ENCODE data around the gene RASSF3. TPM values are rescaled to one million over a fixed set of nuclear protein-coding genes. Genes with fewer than 3 reads are reported as not detected.
A peak's percentile ranks its signal among the peaks of the same experiment; 100 is the strongest.

The RASSF3 gene
- total RNA-seq, 1 donor: 52.8 TPM

GRCh38 chr12:64665514-64665913, 55.2 kb downstream of the RASSF3 start:
- no peaks in the 10 kb centered on the region for H3K9me3 ChIP-seq (ENCODE audit: low read depth, low read length)
- no peaks in the 10 kb centered on the region for H3K27me3 ChIP-seq (ENCODE audit: insufficient read depth, low read length)
- H3K4me1 ChIP-seq (ENCODE audit: insufficient read depth, low read length): peaks cover 98% of the 10 kb centered on the region
- H3K4me3 ChIP-seq (ENCODE audit: low read length): peak overlapping the region; percentile 9

- Histone ChIP-seq H3K27me3 (ENCODE audit: insufficient read depth, low read length) (no peaks in the 10 kb centered on the region), H3K4me1 (ENCODE audit: insufficient read depth, low read length) (peaks cover 98% of the 10 kb centered on the region), H3K9me3 (ENCODE audit: low read depth, low read length) (no peaks in the 10 kb centered on the region), H3K4me3 (ENCODE audit: low read length) (no peak overlapping the region)
Observed at GRCh38 chr12:64666054-64666914, 56.0 kb downstream of the RASSF3 start.

GRCh38 chr12:64667793-64668192, 57.5 kb downstream of the RASSF3 start:
- peaks cover 97% of the 10 kb centered on the region for H3K4me1 ChIP-seq (ENCODE audit: insufficient read depth, low read length)
- no peak overlapping the region for H3K4me3 ChIP-seq (ENCODE audit: low read length)
- no peaks in the 10 kb centered on the region for H3K27me3 ChIP-seq (ENCODE audit: insufficient read depth, low read length)
- H3K9me3 ChIP-seq (ENCODE audit: low read depth, low read length): no peaks in the 10 kb centered on the region

GRCh38 chr12:64669270-64669842, 59.1 kb downstream of the RASSF3 start:
- no peaks in the 10 kb centered on the region for H3K9me3 ChIP-seq (ENCODE audit: low read depth, low read length)
- H3K27me3 ChIP-seq (ENCODE audit: insufficient read depth, low read length): no peaks in the 10 kb centered on the region

GRCh38 chr12:64670019-64670418, 59.7 kb downstream of the RASSF3 start:
- H3K27me3 ChIP-seq (ENCODE audit: insufficient read depth, low read length): no peaks in the 10 kb centered on the region
- H3K4me1 ChIP-seq (ENCODE audit: insufficient read depth, low read length): peaks cover 96% of the 10 kb centered on the region
- no peaks in the 10 kb centered on the region for H3K9me3 ChIP-seq (ENCODE audit: low read depth, low read length)
- peak overlapping the region; percentile 34 for H3K4me3 ChIP-seq (ENCODE audit: low read length)

More at GRCh38 chr12:64669270-64669842, 59.1 kb downstream of the RASSF3 start:
- Histone ChIP-seq H3K4me1 (ENCODE audit: insufficient read depth, low read length) (peaks cover 97% of the 10 kb centered on the region), H3K4me3 (ENCODE audit: low read length) (peak overlapping the region; percentile 34)

GRCh38 chr12:64670919-64671639, 60.8 kb downstream of the RASSF3 start:
- Histone ChIP-seq H3K4me1 (ENCODE audit: insufficient read depth, low read length) (peaks cover 97% of the 10 kb centered on the region), H3K4me3 (ENCODE audit: low read length) (no peak overlapping the region), H3K27me3 (ENCODE audit: insufficient read depth, low read length) (no peaks in the 10 kb centered on the region), H3K9me3 (ENCODE audit: low read depth, low read length) (no peaks in the 10 kb centered on the region)

- no peak overlapping the region for H3K4me3 ChIP-seq (ENCODE audit: low read length)
- no peaks in the 10 kb centered on the region for H3K27me3 ChIP-seq (ENCODE audit: insufficient read depth, low read length)
Observed at GRCh38 chr12:64671681-64672080, 61.4 kb downstream of the RASSF3 start.

GRCh38 chr12:64672925-64673409, 62.7 kb downstream of the RASSF3 start:
- H3K9me3 ChIP-seq (ENCODE audit: low read depth, low read length): no peaks in the 10 kb centered on the region
- no peak overlapping the region for H3K4me3 ChIP-seq (ENCODE audit: low read length)
- peaks cover 97% of the 10 kb centered on the region for H3K4me1 ChIP-seq (ENCODE audit: insufficient read depth, low read length)
- H3K27me3 ChIP-seq (ENCODE audit: insufficient read depth, low read length): no peaks in the 10 kb centered on the region

More at GRCh38 chr12:64671681-64672080, 61.4 kb downstream of the RASSF3 start:
- H3K9me3 ChIP-seq (ENCODE audit: low read depth, low read length): no peaks in the 10 kb centered on the region
- H3K4me1 ChIP-seq (ENCODE audit: insufficient read depth, low read length): peaks cover 97% of the 10 kb centered on the region

GRCh38 chr12:64673490-64674169, 63.3 kb downstream of the RASSF3 start:
- H3K4me1 ChIP-seq (ENCODE audit: insufficient read depth, low read length): peaks cover 97% of the 10 kb centered on the region
- no peak overlapping the region for H3K4me3 ChIP-seq (ENCODE audit: low read length)

GRCh38 chr12:64674367-64674922, 64.2 kb downstream of the RASSF3 start:
- Histone ChIP-seq H3K27me3 (ENCODE audit: insufficient read depth, low read length) (no peaks in the 10 kb centered on the region), H3K9me3 (ENCODE audit: low read depth, low read length) (no peaks in the 10 kb centered on the region), H3K4me3 (ENCODE audit: low read length) (no peak overlapping the region), H3K4me1 (ENCODE audit: insufficient read depth, low read length) (peaks cover 97% of the 10 kb centered on the region)

More at GRCh38 chr12:64673490-64674169, 63.3 kb downstream of the RASSF3 start:
- H3K9me3 ChIP-seq (ENCODE audit: low read depth, low read length): no peaks in the 10 kb centered on the region
- H3K27me3 ChIP-seq (ENCODE audit: insufficient read depth, low read length): no peaks in the 10 kb centered on the region

- Histone ChIP-seq H3K4me3 (ENCODE audit: low read length) (no peak overlapping the region), H3K4me1 (ENCODE audit: insufficient read depth, low read length) (peaks cover 97% of the 10 kb centered on the region), H3K27me3 (ENCODE audit: insufficient read depth, low read length) (no peaks in the 10 kb centered on the region), H3K9me3 (ENCODE audit: low read depth, low read length) (no peaks in the 10 kb centered on the region)
Observed at GRCh38 chr12:64675795-64676194, 65.5 kb downstream of the RASSF3 start.

- H3K9me3 ChIP-seq (ENCODE audit: low read depth, low read length): no peaks in the 10 kb centered on the region
- peaks cover 98% of the 10 kb centered on the region for H3K4me1 ChIP-seq (ENCODE audit: insufficient read depth, low read length)
- no peaks in the 10 kb centered on the region for H3K27me3 ChIP-seq (ENCODE audit: insufficient read depth, low read length)
- no peak overlapping the region for H3K4me3 ChIP-seq (ENCODE audit: low read length)
Observed at GRCh38 chr12:64678248-64678647, 68.0 kb downstream of the RASSF3 start.

- H3K4me3 ChIP-seq (ENCODE audit: low read length): no peak overlapping the region
Observed at GRCh38 chr12:64678835-64679234, 68.5 kb downstream of the RASSF3 start.

GRCh38 chr12:64679487-64680001, 69.2 kb downstream of the RASSF3 start:
- H3K27me3 ChIP-seq (ENCODE audit: insufficient read depth, low read length): no peaks in the 10 kb centered on the region
- no peak overlapping the region for H3K4me3 ChIP-seq (ENCODE audit: low read length)
- peaks cover 98% of the 10 kb centered on the region for H3K4me1 ChIP-seq (ENCODE audit: insufficient read depth, low read length)
- no peaks in the 10 kb centered on the region for H3K9me3 ChIP-seq (ENCODE audit: low read depth, low read length)

More at GRCh38 chr12:64678835-64679234, 68.5 kb downstream of the RASSF3 start:
- no peaks in the 10 kb centered on the region for H3K9me3 ChIP-seq (ENCODE audit: low read depth, low read length)
- H3K27me3 ChIP-seq (ENCODE audit: insufficient read depth, low read length): no peaks in the 10 kb centered on the region
- peaks cover 98% of the 10 kb centered on the region for H3K4me1 ChIP-seq (ENCODE audit: insufficient read depth, low read length)
